Measurements from ENCODE around the gene AUTS2.

Gene AUTS2

GRCh38 chr7:70298780-70299471, 700.7 kb downstream of the AUTS2 start:
- DNase-seq, result no peak

GRCh38 chr7:70299472-70299807, 701.2 kb downstream of the AUTS2 start:
- DNase-seq, result no peak

GRCh38 chr7:70301673-70302185, 703.5 kb downstream of the AUTS2 start:
- DNase-seq, result no peak

- DNase-seq, result no peak
Observed at GRCh38 chr7:70303309-70303708, 705.0 kb downstream of the AUTS2 start.

GRCh38 chr7:70303780-70304179, 705.5 kb downstream of the AUTS2 start:
- DNase-seq, result no peak

- no peak for DNase-seq
Observed at GRCh38 chr7:70306173-70306572, 707.9 kb downstream of the AUTS2 start.

- no peak for DNase-seq
Observed at GRCh38 chr7:70307544-70308106, 709.4 kb downstream of the AUTS2 start.

GRCh38 chr7:70312336-70312735, 714.1 kb downstream of the AUTS2 start:
- no peak for DNase-seq

- no peak for DNase-seq
Observed at GRCh38 chr7:70313271-70313670, 715.0 kb downstream of the AUTS2 start.

- no peak for DNase-seq
Observed at GRCh38 chr7:70313687-70314086, 715.4 kb downstream of the AUTS2 start.

GRCh38 chr7:70314221-70314620, 715.9 kb downstream of the AUTS2 start:
- no peak for DNase-seq

GRCh38 chr7:70316745-70317144, 718.5 kb downstream of the AUTS2 start:
- peak; percentile 19 for DNase-seq

- DNase-seq, result no peak
Observed at GRCh38 chr7:70317356-70317755, 719.1 kb downstream of the AUTS2 start.

- DNase-seq, result no peak
Observed at GRCh38 chr7:70318511-70318910, 720.2 kb downstream of the AUTS2 start.

GRCh38 chr7:70319057-70319456, 720.8 kb downstream of the AUTS2 start:
- no peak for DNase-seq

- no peak for DNase-seq
Observed at GRCh38 chr7:70321016-70321590, 722.8 kb downstream of the AUTS2 start.

GRCh38 chr7:70322856-70323255, 724.6 kb downstream of the AUTS2 start:
- no peak for DNase-seq

- no peak for DNase-seq
Observed at GRCh38 chr7:70325509-70326101, 727.3 kb downstream of the AUTS2 start.

- no peak for DNase-seq
Observed at GRCh38 chr7:70334295-70334694, 736.0 kb downstream of the AUTS2 start.

GRCh38 chr7:70334871-70335270, 736.6 kb downstream of the AUTS2 start:
- no peak for DNase-seq

GRCh38 chr7:70336536-70336935, 738.3 kb downstream of the AUTS2 start:
- DNase-seq, result no peak

GRCh38 chr7:70338015-70338414, 739.7 kb downstream of the AUTS2 start:
- DNase-seq, result no peak

GRCh38 chr7:70340236-70340635, 742.0 kb downstream of the AUTS2 start:
- no peak for DNase-seq

- DNase-seq, result no peak
Observed at GRCh38 chr7:70341446-70341845, 743.2 kb downstream of the AUTS2 start.
